Measurements from ENCODE around the gene CROT.

Gene CROT

GRCh38 chr7:87416682-87417587 lies 71.5 kb downstream of the CROT start:
- peak; percentile 35 for DNase-seq

GRCh38 chr7:87420173-87420572 lies 74.7 kb downstream of the CROT start:
- DNase-seq, result no peak

- DNase-seq, result no peak
Observed at GRCh38 chr7:87424075-87424474, 78.6 kb downstream of the CROT start.

GRCh38 chr7:87426160-87426559 lies 80.7 kb downstream of the CROT start:
- no peak for DNase-seq

GRCh38 chr7:87427288-87427687 lies 81.8 kb downstream of the CROT start:
- no peak for DNase-seq

GRCh38 chr7:87432536-87432935 lies 87.1 kb downstream of the CROT start:
- DNase-seq, result no peak

- no peak for DNase-seq
Observed at GRCh38 chr7:87435546-87435945, 90.1 kb downstream of the CROT start.

GRCh38 chr7:87445897-87446296 lies 100.4 kb downstream of the CROT start:
- DNase-seq, result no peak

GRCh38 chr7:87447116-87447635 lies 101.7 kb downstream of the CROT start:
- no peak for DNase-seq

GRCh38 chr7:87448388-87448787 lies 102.9 kb downstream of the CROT start:
- DNase-seq, result no peak
